22Rv1 (cell line): ENCODE results near the gene TNS1.

Source experiments
- ZFX ChIP-seq: fragments of 450-650 bp; IDR thresholded peaks from 2 replicates; pipeline ENCODE4 v1.6.1; 2017; ENCODE audit warnings: antibody characterized with exemption, borderline replicate concordance
- TF ChIP-seq, protein P1 (sequence below): fragments of 450-650 bp; IDR thresholded peaks from 2 replicates; pipeline ENCODE4 v1.5.1; 2017; ENCODE audit warnings: mild to moderate bottlenecking

- TF ChIP-seq, protein P1, sequence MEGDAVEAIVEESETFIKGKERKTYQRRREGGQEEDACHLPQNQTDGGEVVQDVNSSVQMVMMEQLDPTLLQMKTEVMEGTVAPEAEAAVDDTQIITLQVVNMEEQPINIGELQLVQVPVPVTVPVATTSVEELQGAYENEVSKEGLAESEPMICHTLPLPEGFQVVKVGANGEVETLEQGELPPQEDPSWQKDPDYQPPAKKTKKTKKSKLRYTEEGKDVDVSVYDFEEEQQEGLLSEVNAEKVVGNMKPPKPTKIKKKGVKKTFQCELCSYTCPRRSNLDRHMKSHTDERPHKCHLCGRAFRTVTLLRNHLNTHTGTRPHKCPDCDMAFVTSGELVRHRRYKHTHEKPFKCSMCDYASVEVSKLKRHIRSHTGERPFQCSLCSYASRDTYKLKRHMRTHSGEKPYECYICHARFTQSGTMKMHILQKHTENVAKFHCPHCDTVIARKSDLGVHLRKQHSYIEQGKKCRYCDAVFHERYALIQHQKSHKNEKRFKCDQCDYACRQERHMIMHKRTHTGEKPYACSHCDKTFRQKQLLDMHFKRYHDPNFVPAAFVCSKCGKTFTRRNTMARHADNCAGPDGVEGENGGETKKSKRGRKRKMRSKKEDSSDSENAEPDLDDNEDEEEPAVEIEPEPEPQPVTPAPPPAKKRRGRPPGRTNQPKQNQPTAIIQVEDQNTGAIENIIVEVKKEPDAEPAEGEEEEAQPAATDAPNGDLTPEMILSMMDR: no peak
- TF ChIP-seq ZFX: no peak
Measured at GRCh38 chr2:218002143-218002844, 501 bp downstream of the TNS1 start.
